HG02943 (cell line): Measurements from ENCODE around the gene OR2B2.

Experiments used
- ATAC-seq: cut with Tn5 transposase; IDR thresholded peaks from one replicate; pipeline ENCODE4 v1.9.1; 2021; ENCODE audit warnings: mild to moderate bottlenecking, low read depth, moderate library complexity; ENCODE audit not compliant: unreplicated experiment

Gene OR2B2

GRCh38 chr6:27893836-27894807, 18.1 kb downstream of the OR2B2 start:
- no peak for ATAC-seq

- ATAC-seq: peak; percentile 42
Measured at GRCh38 chr6:27893059-27893835, 18.9 kb downstream of the OR2B2 start.

- no peak for ATAC-seq
Measured at GRCh38 chr6:27892649-27893058, 19.5 kb downstream of the OR2B2 start.

GRCh38 chr6:27891320-27891875, 20.8 kb downstream of the OR2B2 start:
- no peak for ATAC-seq

GRCh38 chr6:27890445-27891319, 21.5 kb downstream of the OR2B2 start:
- ATAC-seq: peak; percentile 46

GRCh38 chr6:27889628-27890444, 22.4 kb downstream of the OR2B2 start:
- ATAC-seq: no peak

- ATAC-seq: no peak
Measured at GRCh38 chr6:27889275-27889627, 22.9 kb downstream of the OR2B2 start.

- no peak for ATAC-seq
Measured at GRCh38 chr6:27888566-27888965, 23.6 kb downstream of the OR2B2 start.

GRCh38 chr6:27886073-27886472, 26.1 kb downstream of the OR2B2 start:
- no peak for ATAC-seq

- no peak for ATAC-seq
Measured at GRCh38 chr6:27883136-27883535, 29.1 kb downstream of the OR2B2 start.

DNA sequence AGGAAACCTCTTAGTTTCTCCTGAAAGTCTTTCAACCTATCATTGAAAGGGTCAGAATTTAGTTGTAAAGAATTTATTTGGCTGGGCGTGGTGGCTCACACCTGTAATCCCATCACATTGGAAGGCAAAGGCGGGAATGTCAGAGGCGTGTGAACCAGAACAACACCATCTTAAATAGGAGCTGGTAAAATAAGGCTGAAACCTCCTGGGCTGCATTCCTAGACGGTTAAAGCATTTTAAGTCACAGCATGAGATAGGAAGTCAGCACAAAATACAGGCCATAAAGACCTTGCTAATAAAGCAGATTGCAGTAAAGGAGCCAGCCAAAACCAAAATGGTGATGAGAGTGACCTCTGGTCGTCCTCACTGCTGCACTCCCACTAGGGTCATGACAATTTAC, 29.6 kb downstream of the OR2B2 start:
- ATAC-seq: no peak

GRCh38 chr6:27879837-27880236, 32.4 kb downstream of the OR2B2 start:
- ATAC-seq: no peak

GRCh38 chr6:27874016-27874415, 38.2 kb downstream of the OR2B2 start:
- no peak for ATAC-seq

DNA sequence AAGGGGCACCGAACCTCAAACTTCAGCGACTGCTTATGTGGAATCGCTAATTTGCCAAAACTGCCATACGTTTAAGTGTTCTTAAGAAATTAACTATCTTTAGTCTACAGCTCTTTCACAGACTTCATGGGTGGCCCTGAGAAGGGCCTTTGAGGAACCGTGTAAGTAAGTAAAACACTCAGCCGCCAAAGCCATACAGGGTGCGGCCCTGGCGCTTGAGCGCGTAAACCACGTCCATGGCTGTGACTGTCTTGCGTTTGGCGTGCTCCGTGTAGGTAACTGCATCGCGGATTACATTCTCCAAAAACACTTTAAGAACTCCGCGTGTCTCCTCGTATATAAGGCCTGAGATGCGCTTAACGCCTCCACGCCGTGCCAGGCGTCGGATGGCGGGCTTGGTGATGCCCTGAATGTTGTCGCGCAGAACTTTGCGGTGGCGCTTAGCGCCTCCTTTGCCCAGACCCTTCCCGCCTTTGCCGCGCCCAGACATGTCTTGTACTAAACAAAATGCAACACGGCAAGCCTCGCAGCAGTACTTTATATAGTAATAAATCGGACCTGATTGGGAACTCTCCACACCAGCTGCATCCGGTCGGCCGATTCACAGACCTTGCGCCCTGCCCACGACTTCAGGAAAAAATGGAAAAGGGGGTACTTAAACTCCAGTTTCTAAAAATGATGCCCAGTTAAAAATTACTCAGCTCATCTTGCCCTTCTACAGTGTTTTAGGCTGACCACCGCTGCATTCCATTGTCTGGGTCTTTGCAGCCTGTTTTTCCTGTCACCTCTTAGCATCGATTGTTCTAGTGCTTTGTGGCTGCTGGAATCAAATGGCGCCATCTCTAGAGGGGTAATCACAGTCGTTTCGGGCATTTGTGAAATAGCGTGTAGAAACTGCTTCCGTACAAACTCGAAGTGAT, 38.9 kb downstream of the OR2B2 start:
- no peak for ATAC-seq

DNA sequence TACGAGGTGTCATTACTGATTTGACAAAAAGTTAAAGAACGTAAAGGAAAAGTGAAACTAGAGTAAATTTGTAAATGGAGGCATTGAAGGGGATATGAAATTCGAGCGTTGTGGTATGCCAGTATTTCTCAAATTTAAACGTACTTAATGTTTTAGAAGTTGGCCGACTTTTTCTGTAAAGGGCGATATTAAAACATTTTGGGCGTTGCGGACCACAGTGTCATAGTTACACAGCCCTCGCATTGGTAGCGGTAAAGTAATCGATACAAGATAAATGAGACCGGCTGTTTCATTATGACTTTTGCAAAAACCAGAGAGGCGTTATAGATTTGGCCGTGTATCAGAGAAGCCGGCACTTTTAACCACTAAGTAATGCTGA, 39.6 kb downstream of the OR2B2 start:
- ATAC-seq: no peak

DNA sequence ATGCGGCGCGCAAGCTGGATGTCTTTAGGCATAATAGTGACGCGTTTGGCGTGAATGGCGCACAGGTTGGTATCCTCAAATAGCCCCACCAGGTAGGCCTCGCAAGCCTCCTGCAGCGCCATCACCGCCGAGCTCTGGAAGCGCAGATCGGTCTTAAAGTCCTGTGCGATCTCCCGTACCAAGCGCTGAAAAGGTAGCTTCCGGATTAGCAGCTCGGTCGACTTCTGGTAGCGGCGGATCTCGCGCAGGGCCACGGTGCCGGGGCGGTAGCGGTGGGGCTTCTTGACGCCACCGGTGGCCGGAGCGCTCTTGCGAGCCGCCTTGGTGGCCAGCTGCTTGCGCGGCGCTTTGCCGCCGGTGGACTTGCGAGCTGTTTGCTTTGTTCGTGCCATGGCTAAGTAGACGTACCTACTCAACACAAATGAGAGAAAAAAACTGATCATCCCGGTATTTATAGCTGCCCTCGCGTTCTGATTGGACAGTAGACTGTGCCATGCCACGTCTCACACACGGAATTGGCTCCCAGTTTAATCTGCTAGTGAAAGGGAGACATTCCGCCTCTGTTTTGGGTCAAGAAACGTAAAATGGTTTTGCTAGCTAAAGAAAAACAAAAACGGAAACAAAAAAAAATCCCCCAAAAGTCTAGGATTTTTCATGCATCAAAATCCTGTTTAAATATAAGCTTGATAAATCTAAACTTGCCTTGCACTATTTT, 40.1 kb downstream of the OR2B2 start:
- peak; percentile 56 for ATAC-seq

- no peak for ATAC-seq
Measured at GRCh38 chr6:27870291-27870870, 41.8 kb downstream of the OR2B2 start.
